IgD-negative memory B cell (primary cell): ENCODE results near the gene DOK7. TPM values are rescaled to one million over a fixed set of nuclear protein-coding genes. Genes with fewer than 3 reads are reported as not detected.

ENCODE experiments used
- H3K27ac Mint-ChIP-seq, 3 donors: one replicate each; pipeline ENCODE4 v1.8.0; 2020 to 2022; ENCODE audit warnings: mild to moderate bottlenecking in 3 of 3, mixed read lengths in 3 of 3, moderate library complexity in 1 of 3
- H3K27me3 Mint-ChIP-seq: one replicate; pipeline ENCODE4 v1.8.0; 2021; ENCODE audit warnings: mixed read lengths
- H3K36me3 Mint-ChIP-seq: one replicate; pipeline ENCODE4 v1.8.0; 2020; ENCODE audit warnings: mild to moderate bottlenecking, mixed read lengths
- H3K4me1 Mint-ChIP-seq, 3 donors: one replicate each; pipeline ENCODE4 v1.8.0; 2020 to 2022; ENCODE audit warnings: mixed read lengths in 3 of 3, mild to moderate bottlenecking in 1 of 3
- H3K4me3 Mint-ChIP-seq, 4 donors: one replicate each; pipeline ENCODE4 v1.8.0; 2020 to 2022; ENCODE audit warnings: mild to moderate bottlenecking in 4 of 4, mixed read lengths in 4 of 4, moderate library complexity in 3 of 4
- H3K9me3 Mint-ChIP-seq, 3 donors: one replicate each; pipeline ENCODE4 v1.8.0; 2020 to 2021; ENCODE audit warnings: mixed read lengths in 3 of 3, mild to moderate bottlenecking in 1 of 3
- polyA plus RNA-seq: library from polyadenylated mRNA; unstranded; fragments of 300-500 nt; fragmentation: Illumina TruSeq; gene quantifications from one replicate; pipeline ENCODE4 v1.2.3, GENCODE V29; 2021

Gene DOK7
- polyA plus RNA-seq, 1 donor from 2014 or later: 25.2 TPM

DNA sequence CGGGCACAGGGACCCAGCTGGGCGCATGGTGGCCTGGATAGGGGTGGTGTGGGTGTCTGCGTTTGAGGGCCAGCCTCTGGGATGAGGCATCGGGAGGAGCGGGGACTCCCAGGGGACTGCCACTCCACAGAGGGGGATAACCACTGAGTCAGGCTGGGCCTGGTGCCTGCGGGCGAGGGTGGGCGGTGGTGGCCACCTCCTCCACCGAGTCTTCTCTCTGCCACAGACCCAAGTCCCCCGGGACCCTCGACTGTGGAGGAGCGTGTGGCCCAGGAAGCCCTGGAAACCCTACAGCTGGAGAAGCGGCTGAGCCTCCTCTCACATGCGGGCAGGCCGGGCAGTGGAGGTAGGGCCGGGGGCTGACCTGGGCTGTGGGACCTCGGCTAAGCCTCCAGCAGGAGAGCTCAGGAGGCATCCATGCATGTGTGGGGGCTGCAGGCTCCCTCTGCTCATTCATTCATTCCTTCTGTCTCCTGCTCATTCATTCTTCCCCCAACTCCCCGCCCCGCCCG lies 26.4 kb downstream of the DOK7 start:
- no peaks in the 10 kb centered on the region for H3K9me3 Mint-ChIP-seq
- peaks cover 9 to 25% (median 14%) of the 10 kb centered on the region in 3 donors for H3K4me1 Mint-ChIP-seq
- no peaks in the 10 kb centered on the region for H3K36me3 Mint-ChIP-seq
- peak overlapping the region in 1 of 4 donors; percentile 3 for H3K4me3 Mint-ChIP-seq
- no peak overlapping the region for H3K27ac Mint-ChIP-seq
- H3K27me3 Mint-ChIP-seq: no peaks in the 10 kb centered on the region

GRCh38 chr4:3491681-3492405 lies 28.7 kb downstream of the DOK7 start:
- H3K27me3 Mint-ChIP-seq: no peaks in the 10 kb centered on the region
- H3K36me3 Mint-ChIP-seq: no peaks in the 10 kb centered on the region
- no peaks in the 10 kb centered on the region for H3K9me3 Mint-ChIP-seq
- H3K4me3 Mint-ChIP-seq: peak overlapping the region in 1 of 4 donors; percentile 6
- H3K27ac Mint-ChIP-seq: no peak overlapping the region
- H3K4me1 Mint-ChIP-seq: peaks cover 4 to 21% (median 12%) of the 10 kb centered on the region in 3 donors

DNA sequence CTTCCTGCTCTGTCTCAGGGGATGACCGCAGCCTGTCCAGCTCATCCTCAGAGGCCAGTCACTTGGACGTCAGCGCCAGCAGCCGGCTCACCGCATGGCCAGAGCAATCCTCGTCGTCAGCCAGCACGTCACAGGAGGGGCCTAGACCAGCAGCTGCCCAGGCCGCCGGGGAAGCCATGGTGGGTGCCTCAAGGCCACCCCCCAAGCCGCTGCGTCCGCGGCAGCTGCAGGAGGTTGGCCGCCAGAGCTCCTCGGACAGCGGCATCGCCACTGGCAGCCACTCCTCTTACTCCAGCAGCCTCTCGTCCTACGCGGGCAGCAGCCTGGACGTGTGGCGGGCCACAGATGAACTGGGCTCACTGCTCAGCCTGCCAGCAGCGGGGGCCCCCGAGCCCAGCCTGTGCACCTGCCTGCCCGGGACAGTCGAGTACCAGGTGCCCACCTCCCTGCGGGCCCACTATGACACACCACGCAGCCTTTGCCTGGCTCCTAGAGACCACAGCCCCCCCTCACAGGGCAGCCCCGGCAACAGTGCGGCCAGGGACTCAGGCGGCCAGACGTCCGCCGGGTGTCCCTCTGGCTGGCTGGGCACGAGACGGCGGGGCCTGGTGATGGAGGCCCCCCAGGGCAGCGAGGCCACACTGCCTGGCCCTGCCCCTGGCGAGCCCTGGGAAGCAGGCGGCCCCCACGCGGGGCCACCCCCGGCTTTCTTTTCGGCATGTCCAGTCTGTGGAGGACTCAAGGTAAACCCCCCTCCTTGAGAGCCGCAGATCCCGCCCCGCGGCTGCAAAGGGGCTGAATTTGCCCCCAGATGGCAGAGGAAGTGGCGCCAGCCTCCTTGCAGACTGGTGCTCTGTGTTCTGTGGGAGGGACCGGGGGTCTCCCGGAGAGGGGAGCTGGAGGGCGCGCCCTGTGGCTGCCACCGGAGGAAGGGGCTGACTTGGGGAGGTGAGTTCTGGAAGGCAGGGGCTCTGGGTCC lies 29.9 kb downstream of the DOK7 start:
- H3K9me3 Mint-ChIP-seq: no peaks in the 10 kb centered on the region
- H3K4me3 Mint-ChIP-seq: no peak overlapping the region
- peaks cover 4 to 13% (median 8%) of the 10 kb centered on the region in 3 donors for H3K4me1 Mint-ChIP-seq
- no peaks in the 10 kb centered on the region for H3K27me3 Mint-ChIP-seq
- H3K27ac Mint-ChIP-seq: no peak overlapping the region
- H3K36me3 Mint-ChIP-seq: no peaks in the 10 kb centered on the region

DNA sequence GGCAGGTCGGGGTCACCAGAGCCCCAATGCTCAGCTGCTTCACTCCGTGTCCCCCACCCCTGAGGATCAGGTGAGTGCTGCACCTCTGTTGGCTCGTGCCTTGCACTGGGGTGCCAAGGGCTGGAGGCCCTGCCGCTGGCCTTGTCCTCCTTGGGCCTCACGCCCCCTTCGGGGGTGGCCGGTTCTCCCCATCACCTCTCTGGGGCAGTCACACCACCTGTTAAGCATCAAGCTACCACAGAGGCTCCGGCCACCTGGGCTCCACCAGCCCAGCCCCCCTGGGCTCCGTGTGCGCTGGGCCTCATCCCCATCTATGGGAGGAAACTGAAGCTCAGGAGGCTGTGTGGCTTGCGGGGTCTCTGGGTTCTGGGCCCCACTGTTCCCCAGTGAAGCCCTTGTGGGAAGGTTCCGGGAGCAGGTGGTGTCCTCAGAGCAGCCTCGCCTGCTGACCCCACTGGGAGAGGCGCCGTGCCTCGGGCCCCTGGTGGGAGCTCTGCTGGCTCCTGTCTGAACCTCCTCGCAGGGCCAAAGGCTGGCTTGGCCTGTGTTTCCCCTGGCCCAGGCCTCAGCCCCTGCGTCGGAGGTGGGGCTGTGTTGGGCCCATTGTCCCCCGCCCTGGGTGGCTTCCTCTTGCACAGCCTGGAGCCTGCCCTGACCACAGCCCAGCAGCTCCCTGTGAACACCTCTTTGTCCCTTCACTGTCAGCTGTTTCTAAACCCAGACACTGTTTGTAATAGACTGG lies 30.8 kb downstream of the DOK7 start:
- Mint-ChIP-seq H3K27me3 (no peaks in the 10 kb centered on the region), H3K36me3 (no peaks in the 10 kb centered on the region), H3K4me1 (peaks cover 0 to 6% (median 6%) of the 10 kb centered on the region in 3 donors), H3K4me3 (no peak overlapping the region), H3K27ac (peak overlapping the region in 2 of 3 donors; percentile 25 to 59), H3K9me3 (no peaks in the 10 kb centered on the region)

DNA sequence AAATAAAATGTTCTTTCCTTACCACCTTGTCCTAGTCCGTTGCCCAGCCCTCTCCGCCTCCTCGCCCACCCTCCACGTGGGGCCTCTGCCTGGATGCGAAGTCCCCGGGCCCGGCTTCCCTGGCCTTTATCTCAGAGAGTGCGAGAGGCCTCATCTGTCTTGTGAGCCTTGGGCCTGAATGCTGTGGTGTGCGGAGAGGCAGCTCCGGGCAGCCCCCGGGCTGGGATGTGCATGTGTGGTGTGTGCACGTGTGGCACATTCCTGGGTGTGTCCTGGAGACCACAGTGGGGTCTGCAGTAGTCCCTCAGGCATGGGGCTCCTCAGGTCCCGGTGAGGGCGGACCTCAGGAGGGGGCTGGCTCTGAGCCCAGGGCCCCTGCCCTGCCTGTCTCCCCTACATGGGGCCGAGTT lies 31.4 kb downstream of the DOK7 start:
- Mint-ChIP-seq H3K9me3 (no peaks in the 10 kb centered on the region), H3K4me3 (no peak overlapping the region), H3K27ac (peak overlapping the region in 2 of 3 donors; percentile 25 to 59)

DNA sequence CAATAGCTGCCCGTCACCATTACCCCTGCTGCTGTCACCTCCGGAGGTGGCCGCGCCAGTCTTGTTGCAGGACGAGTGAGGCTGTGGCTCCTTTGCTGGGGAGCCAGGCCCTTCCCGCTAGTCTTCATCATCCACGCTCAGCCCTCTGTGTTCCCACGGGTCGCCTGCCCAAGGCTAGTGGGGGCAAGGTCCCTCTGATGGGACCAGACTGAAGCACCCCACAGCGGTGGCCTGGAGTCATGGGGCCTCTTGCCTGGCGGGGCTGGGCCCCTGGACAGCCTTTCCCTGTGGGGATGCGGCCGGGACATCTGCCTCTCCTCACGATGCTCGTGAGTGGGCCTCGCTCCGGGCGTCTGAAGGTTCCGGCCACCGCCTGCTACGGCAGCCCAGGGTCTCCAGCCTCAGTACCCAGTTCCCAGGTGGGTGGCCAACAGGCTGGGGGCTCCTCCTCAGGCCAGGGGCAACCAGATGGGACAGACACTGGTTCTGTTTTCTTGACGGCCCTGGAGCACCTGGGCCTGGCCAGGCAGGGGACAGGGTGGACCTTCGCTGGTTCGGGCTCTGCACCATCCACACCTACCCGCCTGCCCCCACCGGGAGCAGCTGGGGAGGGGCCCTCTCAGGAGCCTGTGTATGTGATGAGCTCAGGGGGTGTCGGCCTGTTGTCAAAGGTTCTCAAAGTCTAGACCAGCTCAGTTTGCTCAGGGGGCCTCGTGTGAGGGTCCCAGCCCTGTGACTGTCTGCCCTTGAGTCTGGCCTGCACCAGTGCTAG lies 32.3 kb downstream of the DOK7 start:
- no peaks in the 10 kb centered on the region for H3K36me3 Mint-ChIP-seq
- peaks cover 0 to 6% (median 0%) of the 10 kb centered on the region in 3 donors for H3K4me1 Mint-ChIP-seq
- no peak overlapping the region for H3K4me3 Mint-ChIP-seq
- H3K9me3 Mint-ChIP-seq: no peaks in the 10 kb centered on the region
- H3K27me3 Mint-ChIP-seq: no peaks in the 10 kb centered on the region
- peak overlapping the region in 2 of 3 donors; percentile 47 to 80 for H3K27ac Mint-ChIP-seq

More for the DNA sequence above, 31.4 kb downstream of the DOK7 start:
- H3K36me3 Mint-ChIP-seq: no peaks in the 10 kb centered on the region
- no peaks in the 10 kb centered on the region for H3K27me3 Mint-ChIP-seq
- H3K4me1 Mint-ChIP-seq: peaks cover 0 to 6% (median under 1%) of the 10 kb centered on the region in 3 donors

- H3K27me3 Mint-ChIP-seq: no peaks in the 10 kb centered on the region
- peaks cover 0 to 6% (median 0%) of the 10 kb centered on the region in 3 donors for H3K4me1 Mint-ChIP-seq
- no peak overlapping the region for H3K4me3 Mint-ChIP-seq
- H3K27ac Mint-ChIP-seq: peak overlapping the region in 1 of 3 donors; percentile 80
- no peaks in the 10 kb centered on the region for H3K9me3 Mint-ChIP-seq
- H3K36me3 Mint-ChIP-seq: no peaks in the 10 kb centered on the region
These were observed 32.9 kb downstream of the DOK7 start for GRCh38 chr4:3496021-3496420.

DNA sequence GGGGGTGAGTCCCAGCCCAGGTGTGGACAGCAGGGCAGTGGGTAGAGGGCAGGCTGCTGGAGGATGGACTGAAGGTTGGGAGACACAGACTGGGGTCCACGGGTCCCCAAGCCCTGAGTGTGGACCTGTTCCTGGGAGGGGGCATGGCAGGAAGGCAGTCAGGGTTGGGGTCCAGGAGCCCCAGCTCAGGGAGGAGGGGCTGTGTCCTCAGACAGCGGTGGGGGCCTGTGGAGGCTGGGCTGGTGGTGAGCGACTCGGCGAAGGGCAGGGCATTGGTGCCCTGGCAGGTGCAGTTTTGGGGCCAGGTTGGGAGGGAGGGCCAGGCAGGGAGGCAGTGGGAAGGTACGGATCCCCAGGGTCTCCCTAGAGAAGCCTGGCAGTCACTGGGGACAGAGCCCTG lies 34.0 kb downstream of the DOK7 start:
- H3K27me3 Mint-ChIP-seq: no peaks in the 10 kb centered on the region
- H3K4me3 Mint-ChIP-seq: no peak overlapping the region
- peak overlapping the region in 1 of 3 donors; percentile 46 for H3K27ac Mint-ChIP-seq
- H3K4me1 Mint-ChIP-seq: peaks cover 0 to 3% (median 3%) of the 10 kb centered on the region in 3 donors
- H3K9me3 Mint-ChIP-seq: no peaks in the 10 kb centered on the region
- no peaks in the 10 kb centered on the region for H3K36me3 Mint-ChIP-seq

GRCh38 chr4:3497523-3498389 lies 34.6 kb downstream of the DOK7 start:
- Mint-ChIP-seq H3K27ac (no peak overlapping the region), H3K36me3 (no peaks in the 10 kb centered on the region), H3K4me3 (no peak overlapping the region), H3K9me3 (no peaks in the 10 kb centered on the region), H3K4me1 (peaks cover 0 to 3% (median 3%) of the 10 kb centered on the region in 3 donors), H3K27me3 (no peaks in the 10 kb centered on the region)

- Mint-ChIP-seq H3K9me3 (no peaks in the 10 kb centered on the region), H3K36me3 (no peaks in the 10 kb centered on the region), H3K27ac (no peak overlapping the region), H3K27me3 (no peaks in the 10 kb centered on the region), H3K4me1 (peaks cover 0 to 5% (median 3%) of the 10 kb centered on the region in 3 donors), H3K4me3 (no peak overlapping the region)
These were observed 35.3 kb downstream of the DOK7 start for GRCh38 chr4:3498407-3498806.

DNA sequence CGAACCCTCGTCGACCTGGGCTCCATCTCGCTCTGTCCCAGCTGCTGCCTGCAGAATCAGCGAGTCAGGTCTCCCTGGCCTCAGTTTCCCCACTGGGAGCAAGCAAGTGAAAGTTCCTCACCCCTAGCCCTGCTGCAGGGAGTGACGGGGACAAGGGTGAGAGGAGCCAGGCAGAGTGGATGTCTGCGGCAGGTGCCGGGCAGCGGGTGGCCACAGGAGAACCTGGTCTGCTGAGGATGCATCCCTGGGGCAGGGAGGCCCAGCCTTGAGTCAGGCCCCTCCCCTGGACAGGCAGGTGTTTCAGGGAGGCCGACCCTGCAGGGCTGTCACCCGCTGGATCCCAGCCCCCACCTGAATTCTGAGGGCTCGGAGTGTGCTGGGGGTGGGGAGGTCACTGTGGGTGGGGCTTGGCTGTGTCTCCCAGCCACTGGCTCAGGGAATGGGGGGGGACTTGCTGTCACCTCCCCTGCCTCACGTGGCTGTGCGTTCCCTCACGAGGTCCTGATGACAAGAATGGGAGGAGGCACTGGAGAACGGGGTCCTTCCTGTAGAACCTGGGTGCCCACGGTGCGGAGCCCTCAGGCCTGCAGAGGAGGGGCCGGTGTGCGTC lies 35.9 kb downstream of the DOK7 start:
- no peaks in the 10 kb centered on the region for H3K9me3 Mint-ChIP-seq
- no peaks in the 10 kb centered on the region for H3K36me3 Mint-ChIP-seq
- peaks cover 0 to 8% (median 3%) of the 10 kb centered on the region in 3 donors for H3K4me1 Mint-ChIP-seq
- H3K27me3 Mint-ChIP-seq: no peaks in the 10 kb centered on the region
- H3K27ac Mint-ChIP-seq: peak overlapping the region in 1 of 3 donors; percentile 7
- H3K4me3 Mint-ChIP-seq: no peak overlapping the region

- H3K4me1 Mint-ChIP-seq: peaks cover 0 to 8% (median 3%) of the 10 kb centered on the region in 3 donors
- no peaks in the 10 kb centered on the region for H3K36me3 Mint-ChIP-seq
- no peak overlapping the region for H3K4me3 Mint-ChIP-seq
- H3K27me3 Mint-ChIP-seq: no peaks in the 10 kb centered on the region
- no peak overlapping the region for H3K27ac Mint-ChIP-seq
- H3K9me3 Mint-ChIP-seq: no peaks in the 10 kb centered on the region
These were observed 36.6 kb downstream of the DOK7 start for GRCh38 chr4:3499710-3500109.

DNA sequence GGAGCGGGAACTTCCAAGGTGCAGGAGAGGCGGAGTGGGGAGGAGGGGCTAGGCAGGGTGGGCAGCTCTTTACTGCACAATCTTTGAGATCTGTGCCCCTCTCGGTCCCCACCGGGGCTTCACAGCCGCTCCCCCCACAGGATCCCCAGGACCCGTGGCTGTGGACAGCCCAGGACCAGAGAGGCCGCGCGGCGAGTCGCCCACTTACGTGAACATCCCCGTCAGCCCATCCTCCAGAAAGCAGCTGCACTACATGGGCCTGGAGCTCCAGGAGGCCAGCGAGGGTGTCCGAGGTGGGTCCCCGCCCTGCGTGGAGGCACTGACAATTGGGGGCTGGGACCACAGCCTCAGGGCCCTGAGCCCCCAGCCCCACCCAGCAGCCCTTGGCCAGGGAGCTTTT lies 37.0 kb downstream of the DOK7 start:
- Mint-ChIP-seq H3K36me3 (no peaks in the 10 kb centered on the region), H3K4me3 (no peak overlapping the region), H3K9me3 (no peaks in the 10 kb centered on the region), H3K27ac (no peak overlapping the region), H3K27me3 (no peaks in the 10 kb centered on the region), H3K4me1 (peaks cover 0 to 8% (median 3%) of the 10 kb centered on the region in 3 donors)
